ENCODE data around the gene TIMM10.

DNA sequence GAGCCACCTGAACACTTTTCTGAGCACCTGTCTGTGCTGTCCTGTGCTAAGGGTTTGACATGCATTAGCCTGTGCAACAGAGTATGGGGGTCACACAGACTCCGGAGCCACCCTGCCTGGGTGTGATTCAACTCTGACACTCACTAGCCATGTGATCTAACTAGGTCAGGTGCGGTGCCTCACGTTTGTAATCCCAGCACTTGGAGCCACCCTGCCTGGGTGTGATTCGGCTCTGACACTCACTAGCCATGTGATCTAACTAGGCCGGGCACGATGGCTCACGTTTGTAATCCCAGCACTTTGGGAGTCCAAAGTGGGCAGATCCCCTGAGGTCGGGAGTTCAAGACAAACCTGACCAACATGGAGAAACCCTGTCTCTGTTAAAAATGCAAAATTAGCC is 25.5 kb upstream of the TIMM10 start:
- TF ChIP-seq, protein P1, sequence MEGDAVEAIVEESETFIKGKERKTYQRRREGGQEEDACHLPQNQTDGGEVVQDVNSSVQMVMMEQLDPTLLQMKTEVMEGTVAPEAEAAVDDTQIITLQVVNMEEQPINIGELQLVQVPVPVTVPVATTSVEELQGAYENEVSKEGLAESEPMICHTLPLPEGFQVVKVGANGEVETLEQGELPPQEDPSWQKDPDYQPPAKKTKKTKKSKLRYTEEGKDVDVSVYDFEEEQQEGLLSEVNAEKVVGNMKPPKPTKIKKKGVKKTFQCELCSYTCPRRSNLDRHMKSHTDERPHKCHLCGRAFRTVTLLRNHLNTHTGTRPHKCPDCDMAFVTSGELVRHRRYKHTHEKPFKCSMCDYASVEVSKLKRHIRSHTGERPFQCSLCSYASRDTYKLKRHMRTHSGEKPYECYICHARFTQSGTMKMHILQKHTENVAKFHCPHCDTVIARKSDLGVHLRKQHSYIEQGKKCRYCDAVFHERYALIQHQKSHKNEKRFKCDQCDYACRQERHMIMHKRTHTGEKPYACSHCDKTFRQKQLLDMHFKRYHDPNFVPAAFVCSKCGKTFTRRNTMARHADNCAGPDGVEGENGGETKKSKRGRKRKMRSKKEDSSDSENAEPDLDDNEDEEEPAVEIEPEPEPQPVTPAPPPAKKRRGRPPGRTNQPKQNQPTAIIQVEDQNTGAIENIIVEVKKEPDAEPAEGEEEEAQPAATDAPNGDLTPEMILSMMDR (conservative IDR thresholded peaks at IDR 0.05) = no peak
- TF ChIP-seq EZH2 (IDR thresholded peaks at IDR 0.05; ENCODE audit: low read depth) = no peak

Data from PC-9 (cell line).